Glutamatergic neuron (in vitro differentiated cells): Measurements from ENCODE around the gene PNPLA8. TPM values are rescaled to one million over a fixed set of nuclear protein-coding genes. Genes with fewer than 3 reads are reported as not detected.
A peak's percentile ranks its signal among the peaks of the same experiment; 100 is the strongest.

Experiments
- DNase-seq: peaks from one replicate; pipeline ENCODE4 v3.0.0; 2022
- H3K27ac Mint-ChIP-seq: one replicate; pipeline ENCODE4 v1.8.0; 2020; ENCODE audit warnings: mild to moderate bottlenecking, mixed read lengths, inconsistent platforms; ENCODE audit not compliant: unreplicated experiment
- H3K27me3 Mint-ChIP-seq: one replicate; pipeline ENCODE4 v1.8.0; 2020; ENCODE audit warnings: mild to moderate bottlenecking, moderate library complexity, mixed read lengths, inconsistent platforms; ENCODE audit not compliant: unreplicated experiment
- H3K36me3 Mint-ChIP-seq: one replicate; pipeline ENCODE4 v1.8.0; 2020; ENCODE audit warnings: mild to moderate bottlenecking, mixed read lengths, inconsistent platforms; ENCODE audit not compliant: unreplicated experiment
- H3K4me1 Mint-ChIP-seq: one replicate; pipeline ENCODE4 v1.8.0; 2020; ENCODE audit warnings: mild to moderate bottlenecking, low read depth, mixed read lengths, inconsistent platforms; ENCODE audit not compliant: unreplicated experiment
- H3K4me3 Mint-ChIP-seq: one replicate; pipeline ENCODE4 v1.8.0; 2020; ENCODE audit warnings: mild to moderate bottlenecking, mixed read lengths, inconsistent platforms; ENCODE audit not compliant: unreplicated experiment
- H3K9me3 Mint-ChIP-seq: one replicate; pipeline ENCODE4 v1.8.0; 2020; ENCODE audit warnings: mild to moderate bottlenecking, moderate library complexity, mixed read lengths, inconsistent platforms; ENCODE audit not compliant: unreplicated experiment
- CTCF ChIP-seq: fragments of 200-600 bp; sonication (generic); IDR thresholded peaks from one replicate; pipeline ENCODE4 v1.5.0; 2021; ENCODE audit not compliant: partially characterized antibody, unreplicated experiment
- total RNA-seq: library from RNA; stranded (reverse); fragmentation: NEBNext Ultra II Directional; extraction: Animal tissue kit (Norgen Biotek cat#: 25700); gene quantifications from one replicate; pipeline ENCODE4 v1.2.1, GENCODE V29; 2021; ENCODE audit not compliant: unreplicated experiment

Gene PNPLA8
- total RNA-seq, 1 donor from 2014 or later = 46.4 TPM

DNA sequence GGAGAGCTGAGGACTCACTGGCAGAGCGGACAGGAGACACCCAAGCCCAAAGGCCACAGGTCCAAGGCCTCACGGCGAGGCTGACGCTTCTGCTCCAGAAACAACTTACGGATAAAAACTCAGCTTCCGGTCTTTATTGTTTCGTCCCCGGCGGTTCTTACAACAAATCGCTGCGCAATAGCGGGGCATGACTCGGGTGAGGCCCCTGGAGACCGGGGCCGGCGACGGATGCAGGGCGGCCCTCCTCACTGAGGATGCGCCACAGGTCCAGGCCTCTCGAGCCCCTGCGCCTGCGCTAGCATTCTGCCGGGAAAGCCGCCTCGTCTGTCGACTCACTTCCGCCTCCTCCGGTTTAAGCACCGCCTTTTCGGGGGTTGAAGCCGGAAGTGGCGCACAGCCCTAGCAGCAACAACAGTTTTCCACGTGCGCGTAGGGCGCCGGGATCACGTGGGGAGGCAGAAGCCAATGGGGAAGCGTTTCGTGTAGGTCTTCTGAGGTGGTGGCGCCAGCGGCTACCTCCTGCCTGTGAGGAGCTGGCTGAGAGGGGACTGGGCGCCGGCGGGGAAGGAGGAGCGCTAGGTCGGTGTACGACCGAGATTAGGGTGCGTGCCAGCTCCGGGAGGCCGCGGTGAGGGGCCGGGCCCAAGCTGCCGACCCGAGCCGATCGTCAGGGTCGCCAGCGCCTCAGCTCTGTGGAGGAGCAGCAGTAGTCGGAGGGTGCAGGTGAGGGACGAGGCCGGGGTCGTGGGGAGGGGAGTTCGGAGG, 43.6 kb upstream of the PNPLA8 start, which contains the start of the genes DNAJB9 and THAP5:
Gene DNAJB9, plus strand, starts transcription at position 494 of the 765 bp plus-strand sequence. CDS start 1,853 bp downstream, outside the sequence.
Gene THAP5, minus strand, starts transcription at position 326 of the 765 bp plus-strand sequence. Its CDS starts 137 bp downstream, at position 189.
- peak within 1 kb of the TSS; percentile 96 for H3K27ac Mint-ChIP-seq
- no peak for TF ChIP-seq CTCF
- no peaks in the 10 kb centered on the region for H3K36me3 Mint-ChIP-seq
- peak within 1 kb of the TSS; percentile 95 for H3K4me3 Mint-ChIP-seq
- peaks cover 3% of the 10 kb centered on the region for H3K27me3 Mint-ChIP-seq
- peaks cover 10% of the 10 kb centered on the region for H3K4me1 Mint-ChIP-seq
- DNase-seq = peak; percentile 99
- H3K9me3 Mint-ChIP-seq = peaks cover 7% of the 10 kb centered on the region

DNA sequence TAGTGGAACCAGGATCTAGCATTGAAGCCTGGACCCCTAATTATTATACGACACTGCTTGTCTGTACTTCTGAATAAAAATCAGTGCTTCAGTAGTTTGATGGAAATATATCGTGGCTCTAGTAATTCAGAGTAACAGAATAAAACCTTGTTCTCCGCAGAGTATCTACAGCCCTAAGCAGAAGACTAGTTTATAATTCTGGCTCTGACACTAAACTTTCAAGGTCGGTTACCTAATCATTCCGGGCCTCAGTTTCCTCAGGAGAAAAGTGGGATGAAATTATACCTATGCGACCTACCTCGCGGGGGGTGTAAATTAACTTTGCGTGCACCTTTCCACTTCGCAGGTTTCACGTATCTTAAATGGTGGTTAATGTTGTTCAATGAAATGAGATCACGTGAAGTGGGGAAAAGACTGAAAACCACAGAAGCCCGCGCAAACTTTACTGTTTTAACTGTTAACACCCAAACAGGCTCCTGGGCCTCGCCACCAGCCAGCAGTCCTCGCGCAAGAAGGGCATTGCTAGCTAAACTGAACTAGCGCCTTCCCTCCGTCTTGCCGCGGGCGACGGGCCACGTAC, 43.0 kb upstream of the PNPLA8 start:
- Mint-ChIP-seq H3K4me1 (peaks cover 10% of the 10 kb centered on the region), H3K27ac (peak overlapping the region; percentile 96), H3K4me3 (peak overlapping the region; percentile 95), H3K27me3 (peaks cover 3% of the 10 kb centered on the region), H3K36me3 (no peaks in the 10 kb centered on the region), H3K9me3 (peaks cover 7% of the 10 kb centered on the region)
- no peak for DNase-seq
- no peak for TF ChIP-seq CTCF

DNA sequence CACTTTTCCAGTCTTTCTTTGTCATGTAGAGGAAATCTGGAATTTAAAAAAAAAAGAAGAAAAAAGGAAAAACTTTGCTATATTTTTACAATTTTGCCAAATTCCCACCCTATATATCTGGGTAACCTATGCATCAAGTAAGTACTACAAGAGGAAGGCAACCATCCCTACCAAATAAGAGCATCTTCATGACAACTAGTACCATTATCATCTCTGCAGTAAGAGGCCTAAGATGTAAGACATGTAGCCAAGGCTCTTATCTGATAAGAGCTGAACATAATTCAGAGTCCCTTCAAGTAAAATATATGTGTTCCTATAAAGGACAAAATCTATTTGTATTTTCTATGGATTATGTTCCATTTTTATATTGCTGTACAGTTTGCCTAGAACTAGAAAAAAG, 40.1 kb upstream of the PNPLA8 start:
- H3K4me1 Mint-ChIP-seq = peaks cover 3% of the 10 kb centered on the region
- H3K4me3 Mint-ChIP-seq = no peak overlapping the region
- no peak overlapping the region for H3K27ac Mint-ChIP-seq
- no peak for DNase-seq
- no peak for TF ChIP-seq CTCF
- peaks cover 3% of the 10 kb centered on the region for H3K27me3 Mint-ChIP-seq
- peaks cover 7% of the 10 kb centered on the region for H3K9me3 Mint-ChIP-seq
- no peaks in the 10 kb centered on the region for H3K36me3 Mint-ChIP-seq

DNA sequence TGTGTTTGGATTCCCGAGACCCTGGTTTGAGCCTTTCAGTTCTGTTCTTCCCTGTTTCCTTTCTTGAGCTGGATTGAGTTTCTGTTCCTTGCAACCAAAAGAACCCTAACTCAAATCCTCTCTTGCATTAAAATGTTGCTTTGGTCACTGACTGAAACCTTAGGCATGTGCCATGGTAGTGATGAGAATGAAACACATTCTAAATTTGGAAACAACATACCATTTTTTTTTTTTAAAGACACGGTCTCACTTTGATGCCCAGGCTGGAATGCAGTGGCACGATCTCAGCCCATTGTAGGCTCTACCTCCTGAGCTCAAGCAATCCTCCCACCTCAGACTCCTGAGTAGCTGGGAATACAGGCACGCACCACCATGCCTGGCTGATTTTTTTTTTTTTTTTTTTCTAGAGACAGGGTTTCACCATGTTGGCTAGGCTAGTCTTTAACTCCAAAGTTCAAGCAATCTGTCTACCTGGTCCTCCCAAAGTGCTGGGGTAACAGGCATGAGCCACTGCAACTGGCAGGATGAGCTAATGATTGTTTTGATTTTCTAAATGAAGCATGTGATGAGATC, 35.2 kb upstream of the PNPLA8 start:
- no peak overlapping the region for H3K4me3 Mint-ChIP-seq
- H3K9me3 Mint-ChIP-seq = peaks cover 2% of the 10 kb centered on the region
- TF ChIP-seq CTCF = no peak
- peaks cover 13% of the 10 kb centered on the region for H3K36me3 Mint-ChIP-seq
- no peak overlapping the region for H3K27ac Mint-ChIP-seq
- no peaks in the 10 kb centered on the region for H3K4me1 Mint-ChIP-seq
- no peak for DNase-seq
- H3K27me3 Mint-ChIP-seq = peaks cover 2% of the 10 kb centered on the region
